Esophagus muscularis mucosa (tissue), 4 donors: ENCODE results near the gene ENOX2. TPM values are rescaled to one million over a fixed set of nuclear protein-coding genes. Genes with fewer than 3 reads are reported as not detected.

ENCODE experiments used
- DNase-seq: peaks from one replicate; pipeline ENCODE4 v3.0.0-alpha.2; 2017; ENCODE audit errors: extremely low spot score
- H3K27ac ChIP-seq, 4 donors: fragments of 200-600 bp; sonication (generic); replicated peaks in 1 of 4; 1 replicate in 3 of 4; 2 replicates in 1 of 4; pipeline ENCODE4 v1.5.1; 2016 to 2019; ENCODE audit warnings: mild to moderate bottlenecking in 1 of 4
- H3K27me3 ChIP-seq, 4 donors: fragments of 200-600 bp; sonication (generic); one replicate each; pipeline versions ENCODE4 v1.5.1 to v1.6.0; 2016 to 2019
- H3K36me3 ChIP-seq, 4 donors: fragments of 200-600 bp; sonication (generic); one replicate each; pipeline ENCODE4 v1.5.1; 2016 to 2019
- H3K4me1 ChIP-seq, 4 donors: fragments of 200-600 bp; sonication (generic); one replicate each; pipeline ENCODE4 v1.5.1; 2016 to 2019
- H3K4me3 ChIP-seq, 4 donors: fragments of 200-600 bp; sonication (generic); 1 replicate in 2 of 4; 2 replicates in 2 of 4; pipeline ENCODE4 v1.5.1; 2016 to 2019; ENCODE audit warnings: mild to moderate bottlenecking in 4 of 4, moderate library complexity in 1 of 4
- H3K9me3 ChIP-seq, 4 donors: fragments of 200-600 bp; sonication (generic); 1 replicate in 3 of 4; 2 replicates in 1 of 4; pipeline ENCODE4 v1.5.1; 2016 to 2019
- EP300 ChIP-seq: sonication (generic); formaldehyde crosslinking; IDR thresholded peaks from one replicate; pipeline ENCODE4 v1.6.1; 2017; ENCODE audit warnings: antibody characterized with exemption
- POLR2A ChIP-seq: fragments of 450-650 bp; IDR thresholded peaks from one replicate; pipeline ENCODE4 v1.6.1; 2017; ENCODE audit warnings: antibody characterized with exemption, moderate library complexity, mild to moderate bottlenecking, low read depth
- POLR2AphosphoS5 ChIP-seq, 2 donors: sonication (generic); formaldehyde crosslinking; IDR thresholded peaks; one replicate each; pipeline ENCODE4 v1.6.1; 2017; ENCODE audit warnings: antibody characterized with exemption in 2 of 2
- WGBS: methylation state at CpG from one replicate; pipeline ENCODE4 v1.1.5; 2018; 5-methylcytosine and 5-hydroxymethylcytosine counted together
- intact Hi-C: fragments of 100-400 bp; cut with DNase I; formaldehyde crosslinking; loops from one replicate; pipeline ENCODE4 v1.15.1; 2023
- total RNA-seq, 4 donors: library from RNA; depleted of rRNA; stranded (reverse); fragments of >200 nt; gene quantifications; one replicate each; pipeline versions ENCODE4 v1.1.0 to v1.2.1, GENCODE V29; 2016
- TF ChIP-seq, protein P1 (sequence below), 3 experiments: fragments of 200-600 bp in 2 of 3; fragments of 450-650 bp in 1 of 3; sonication (generic) in 2 of 3; IDR thresholded peaks; one replicate each; pipeline ENCODE4 v1.5.1; 2017 to 2019; ENCODE audit warnings: antibody characterized with exemption in 3 of 3, mild to moderate bottlenecking in 2 of 3, moderate library complexity in 1 of 3

Gene ENOX2
- total RNA-seq, 4 donors from 2014 or later, result 12.4 to 17.1 (median 15.5) TPM

GRCh38 chrX:130672214-130672613 lies 230.8 kb downstream of the ENOX2 start:
- peaks cover 0 to 8% (median 0%) of the 10 kb centered on the region in 4 donors for H3K9me3 ChIP-seq
- no peaks in the 10 kb centered on the region for H3K27me3 ChIP-seq
- 99% methylated on average over 6 of the region's 6 CpGs for WGBS
- no peak overlapping the region for H3K27ac ChIP-seq
- TF ChIP-seq EP300, result no peak
- TF ChIP-seq, protein P1, sequence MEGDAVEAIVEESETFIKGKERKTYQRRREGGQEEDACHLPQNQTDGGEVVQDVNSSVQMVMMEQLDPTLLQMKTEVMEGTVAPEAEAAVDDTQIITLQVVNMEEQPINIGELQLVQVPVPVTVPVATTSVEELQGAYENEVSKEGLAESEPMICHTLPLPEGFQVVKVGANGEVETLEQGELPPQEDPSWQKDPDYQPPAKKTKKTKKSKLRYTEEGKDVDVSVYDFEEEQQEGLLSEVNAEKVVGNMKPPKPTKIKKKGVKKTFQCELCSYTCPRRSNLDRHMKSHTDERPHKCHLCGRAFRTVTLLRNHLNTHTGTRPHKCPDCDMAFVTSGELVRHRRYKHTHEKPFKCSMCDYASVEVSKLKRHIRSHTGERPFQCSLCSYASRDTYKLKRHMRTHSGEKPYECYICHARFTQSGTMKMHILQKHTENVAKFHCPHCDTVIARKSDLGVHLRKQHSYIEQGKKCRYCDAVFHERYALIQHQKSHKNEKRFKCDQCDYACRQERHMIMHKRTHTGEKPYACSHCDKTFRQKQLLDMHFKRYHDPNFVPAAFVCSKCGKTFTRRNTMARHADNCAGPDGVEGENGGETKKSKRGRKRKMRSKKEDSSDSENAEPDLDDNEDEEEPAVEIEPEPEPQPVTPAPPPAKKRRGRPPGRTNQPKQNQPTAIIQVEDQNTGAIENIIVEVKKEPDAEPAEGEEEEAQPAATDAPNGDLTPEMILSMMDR (IDR thresholded peaks at IDR 0.05), result no peak
- no peak for TF ChIP-seq POLR2AphosphoS5 (IDR thresholded peaks at IDR 0.05)
- TF ChIP-seq POLR2A, result no peak
- H3K4me1 ChIP-seq, result no peaks in the 10 kb centered on the region
- DNase-seq, result no peak
- no peak overlapping the region for H3K4me3 ChIP-seq
- intact Hi-C loops, result no loop called here
- peaks cover 0 to 20% (median 9%) of the 10 kb centered on the region in 4 donors for H3K36me3 ChIP-seq

GRCh38 chrX:130669233-130669632 lies 233.8 kb downstream of the ENOX2 start:
- Histone ChIP-seq H3K9me3 (peaks cover 0 to 8% (median 0%) of the 10 kb centered on the region in 4 donors), H3K27ac (no peak overlapping the region), H3K4me1 (no peaks in the 10 kb centered on the region), H3K4me3 (no peak overlapping the region), H3K36me3 (peaks cover 0 to 37% (median 15%) of the 10 kb centered on the region in 4 donors), H3K27me3 (no peaks in the 10 kb centered on the region)
- TF ChIP-seq, protein P1 (IDR thresholded peaks at IDR 0.05), result no peak
- no peak for TF ChIP-seq POLR2A
- intact Hi-C loops, result no loop called here
- WGBS, result 22% methylated on average over 1 of the region's 1 CpG
- no peak for DNase-seq

DNA sequence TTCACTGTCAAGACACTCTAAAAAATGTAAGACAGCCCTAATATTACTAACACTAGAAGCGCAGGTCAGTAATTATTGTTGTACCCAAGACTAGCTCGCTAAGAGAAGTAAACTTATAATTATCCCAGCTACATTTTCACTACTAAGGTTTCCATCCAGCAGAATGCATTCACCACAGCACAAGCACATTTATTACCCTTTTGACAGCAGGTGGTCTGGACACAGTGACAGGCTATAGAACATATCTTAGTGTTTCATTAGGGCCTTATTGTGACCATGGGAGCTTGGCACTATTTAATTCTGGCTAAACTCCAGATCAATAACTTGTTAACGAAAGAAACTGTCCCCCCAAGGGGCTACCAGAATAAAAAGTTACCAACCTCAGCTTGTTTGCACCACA lies 237.7 kb downstream of the ENOX2 start:
- 78% methylated on average over 3 of the region's 3 CpGs for WGBS
- H3K36me3 ChIP-seq, result peaks cover 0 to 37% (median 10%) of the 10 kb centered on the region in 4 donors
- intact Hi-C loops, result no loop called here
- no peak overlapping the region for H3K27ac ChIP-seq
- H3K27me3 ChIP-seq, result no peaks in the 10 kb centered on the region
- no peaks in the 10 kb centered on the region for H3K4me1 ChIP-seq
- TF ChIP-seq, protein P1 (IDR thresholded peaks at IDR 0.05), result no peak
- TF ChIP-seq POLR2A (no peak), POLR2AphosphoS5 (IDR thresholded peaks at IDR 0.05) (no peak), EP300 (no peak)
- H3K9me3 ChIP-seq, result no peaks in the 10 kb centered on the region
- no peak overlapping the region for H3K4me3 ChIP-seq
- no peak for DNase-seq

- no peak overlapping the region for H3K4me3 ChIP-seq
- no peak overlapping the region for H3K27ac ChIP-seq
- TF ChIP-seq POLR2AphosphoS5 (IDR thresholded peaks at IDR 0.05), result no peak
- TF ChIP-seq POLR2A, result no peak
- H3K36me3 ChIP-seq, result peaks cover 0 to 6% (median 0%) of the 10 kb centered on the region in 4 donors
- H3K4me1 ChIP-seq, result no peaks in the 10 kb centered on the region
- no peaks in the 10 kb centered on the region for H3K27me3 ChIP-seq
- H3K9me3 ChIP-seq, result peaks cover 0 to 7% (median 0%) of the 10 kb centered on the region in 4 donors
- no peak for DNase-seq
- intact Hi-C loops, result no loop called here
Measured at GRCh38 chrX:130658310-130658709, 244.7 kb downstream of the ENOX2 start.

DNA sequence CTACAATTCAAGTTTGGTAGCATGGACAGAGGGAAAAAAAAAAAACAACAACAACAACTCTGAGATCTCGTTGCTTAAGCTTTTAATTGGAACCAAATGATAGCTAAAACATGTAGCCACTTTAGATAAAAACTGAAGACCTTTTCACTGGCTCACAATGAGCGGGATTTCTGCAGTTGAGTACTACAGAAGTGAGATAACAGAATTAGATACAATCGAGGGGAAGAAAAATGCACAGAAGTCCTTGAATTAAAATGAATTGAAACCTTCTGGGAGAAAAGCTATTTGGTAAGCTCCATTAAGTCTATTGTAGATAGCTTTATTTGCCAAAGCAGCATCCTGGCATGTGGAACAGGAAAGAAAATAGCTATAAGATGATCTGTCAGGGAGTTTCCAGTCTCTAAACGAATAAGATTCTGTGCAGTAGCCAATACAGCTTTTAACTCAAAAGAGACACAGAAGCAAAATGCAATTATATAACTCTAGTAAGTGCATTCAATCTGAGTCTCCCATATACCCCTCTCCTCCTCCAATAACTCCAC lies 248.5 kb downstream of the ENOX2 start:
- Histone ChIP-seq H3K27ac (no peak overlapping the region), H3K27me3 (no peaks in the 10 kb centered on the region), H3K9me3 (peaks cover 0 to 7% (median 0%) of the 10 kb centered on the region in 4 donors), H3K36me3 (peaks cover 0 to 3% (median 0%) of the 10 kb centered on the region in 4 donors), H3K4me3 (no peak overlapping the region), H3K4me1 (no peaks in the 10 kb centered on the region)
- TF ChIP-seq POLR2AphosphoS5 (IDR thresholded peaks at IDR 0.05) (no peak), POLR2A (no peak), EP300 (no peak)
- TF ChIP-seq, protein P1 (IDR thresholded peaks at IDR 0.05), result no peak
- no peak for DNase-seq
- intact Hi-C loops, result no loop called here
- 47% methylated on average over 4 of the region's 4 CpGs for WGBS
